GM23338 (cell line): ENCODE data around the gene KCNMA1.

Experiments
- CTCF ChIP-seq, 2 experiments: fragments of 200-600 bp in 1 of 2; sonication (generic) in 1 of 2; conservative IDR thresholded peaks; 2 replicates each; pipeline versions ENCODE4 v1.5.1 to v1.6.1; 2016 to 2017; ENCODE audit warnings: antibody characterized with exemption in 2 of 2, low read depth in 2 of 2, mild to moderate bottlenecking in 2 of 2, moderate library complexity in 1 of 2
- ZNF331 ChIP-seq: fragments of 250-450 bp; sonication (Bioruptor Pico); IDR thresholded peaks from 2 replicates; pipeline ENCODE4 v1.5.0; 2020; ENCODE audit warnings: low read depth, mild to moderate bottlenecking, moderate library complexity

GRCh38 chr10:76905251-76905650 lies 732.4 kb downstream of the KCNMA1 start:
- TF ChIP-seq CTCF (conservative IDR thresholded peaks at IDR 0.05; ENCODE audit: low read depth in 2 of 2): no peak
- no peak for TF ChIP-seq ZNF331 (CRISPR knock-in tag)
